ENCODE measurements around the gene LMX1A.
A peak's percentile ranks its signal among the peaks of the same experiment; 100 is the strongest.

Gene LMX1A

GRCh38 chr1:165257969-165258459 lies 98.5 kb downstream of the LMX1A start:
- peak; percentile 23 for DNase-seq

DNA sequence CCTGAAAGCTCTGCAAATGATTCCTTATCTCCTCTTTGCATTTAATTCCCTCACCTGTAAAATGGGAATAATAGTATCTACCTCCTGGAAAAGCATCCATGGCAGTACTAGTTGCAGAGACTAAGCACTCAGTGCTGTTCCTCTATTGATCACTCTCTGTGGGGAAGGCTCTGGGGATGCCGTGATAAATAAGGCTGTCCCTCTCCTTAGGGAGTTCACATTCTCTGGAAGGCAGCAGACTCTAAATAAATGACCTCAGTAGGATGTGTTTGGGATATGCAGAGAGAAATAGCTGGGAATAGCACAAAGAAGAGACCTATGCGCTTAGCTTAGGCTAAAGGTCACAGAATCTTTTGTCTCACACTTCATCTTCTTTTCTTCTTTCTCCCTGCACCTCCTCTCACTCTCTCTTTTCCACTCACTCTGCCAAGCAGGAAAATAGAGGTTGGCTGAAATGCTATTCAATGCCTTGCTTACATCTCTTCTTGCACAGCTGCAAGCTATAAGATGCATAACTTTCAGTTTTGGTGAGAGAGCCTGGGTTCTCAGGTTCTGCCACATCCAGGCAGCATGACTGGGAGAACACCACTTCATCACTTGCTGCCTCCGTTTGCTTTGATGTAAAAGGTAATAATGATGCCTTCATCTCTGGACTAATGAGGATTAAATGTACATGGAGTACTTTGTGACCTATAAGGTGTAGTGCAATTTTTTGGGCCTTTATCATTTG lies 101.5 kb downstream of the LMX1A start:
- no peak for DNase-seq

- DNase-seq, result no peak
Measured at GRCh38 chr1:165254376-165254775, 102.1 kb downstream of the LMX1A start.

- DNase-seq, result no peak
Measured at GRCh38 chr1:165253818-165254254, 102.7 kb downstream of the LMX1A start.

DNA sequence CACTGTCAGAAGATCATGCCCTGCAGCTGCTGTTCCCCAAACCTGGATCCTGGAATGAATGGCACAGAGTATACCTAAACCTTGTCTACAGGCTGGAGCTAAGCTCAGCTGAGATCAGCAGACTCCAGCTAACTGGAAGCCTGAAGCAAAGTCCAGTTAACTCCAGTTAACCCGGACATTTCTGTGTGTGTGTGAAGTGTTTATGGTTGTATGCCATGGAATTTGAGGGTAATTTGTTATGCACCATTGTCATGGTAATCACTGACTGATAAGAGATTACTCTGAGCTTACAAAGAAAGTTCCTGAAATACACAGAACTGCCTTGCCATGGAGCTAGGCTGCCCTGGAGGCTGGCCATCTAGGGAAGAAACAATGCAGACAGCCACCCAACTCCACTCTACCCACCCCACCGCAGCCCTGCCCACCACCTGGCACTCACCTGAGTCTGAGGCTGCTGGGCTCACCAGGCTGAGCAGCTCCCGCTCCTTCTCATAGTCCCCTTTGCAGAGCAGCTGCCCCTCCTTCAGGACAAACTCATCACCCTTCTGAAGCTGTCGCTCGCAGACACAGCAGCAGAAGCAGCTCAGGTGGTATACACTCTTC lies 107.4 kb downstream of the LMX1A start:
- no peak for DNase-seq

DNA sequence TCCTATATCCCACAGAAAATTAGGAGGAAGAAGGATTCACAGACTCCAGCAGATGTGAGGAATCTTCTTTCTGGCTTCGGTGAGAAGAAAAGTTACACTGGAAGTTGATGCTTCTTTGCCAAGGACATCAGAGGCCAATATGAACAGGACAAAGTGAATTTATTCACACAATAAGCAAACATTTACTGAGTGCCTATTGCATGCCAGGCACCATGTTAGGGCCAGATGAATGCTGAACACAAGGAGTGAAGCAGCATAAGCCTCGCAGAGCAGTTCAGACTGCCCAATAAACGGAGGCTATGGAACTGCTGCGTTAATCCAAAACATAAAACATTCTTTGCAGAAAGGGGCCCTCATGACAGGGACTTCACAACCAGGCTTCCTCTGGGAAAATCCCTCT lies 114.6 kb downstream of the LMX1A start:
- DNase-seq, result no peak

DNA sequence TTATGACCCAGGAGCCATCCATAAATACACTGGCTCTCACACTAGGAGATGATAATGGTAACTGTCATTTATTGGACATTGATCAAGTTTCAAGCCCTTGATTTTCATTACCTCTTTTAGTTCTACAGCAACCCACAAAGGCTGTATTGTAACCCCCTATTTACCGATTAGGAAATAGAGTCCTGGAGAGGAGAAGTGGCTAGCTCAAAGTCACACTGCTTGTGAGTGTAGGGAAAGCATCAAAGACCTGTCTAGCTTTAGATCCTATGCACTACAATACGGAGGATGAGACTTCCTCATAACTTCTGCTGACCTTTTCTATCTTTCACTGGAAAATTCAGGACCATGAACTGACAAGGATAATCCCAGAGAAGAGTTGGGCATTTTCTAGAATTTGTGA lies 115.2 kb downstream of the LMX1A start:
- DNase-seq, result no peak

DNA sequence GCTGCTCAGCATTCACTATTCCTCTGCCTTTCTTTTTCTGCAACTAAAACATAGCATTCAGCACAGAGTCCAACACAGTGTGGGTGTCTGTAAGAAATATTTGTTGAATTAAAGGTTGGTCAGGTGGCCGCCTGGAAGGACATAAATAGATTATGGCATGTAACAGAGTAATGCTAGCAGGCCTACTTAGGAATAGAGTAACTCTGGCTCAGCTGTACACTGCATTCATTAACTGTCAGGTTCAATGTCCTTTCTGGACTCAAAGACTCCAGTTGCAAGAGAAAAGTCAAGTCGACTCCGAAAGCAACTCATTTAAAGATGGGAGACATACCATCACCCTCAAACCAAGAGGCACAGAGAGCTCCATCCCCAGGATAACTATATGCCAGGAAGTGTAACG lies 116.0 kb downstream of the LMX1A start:
- no peak for DNase-seq

GRCh38 chr1:165239873-165240272 lies 116.6 kb downstream of the LMX1A start:
- DNase-seq, result no peak

GRCh38 chr1:165235777-165236291 lies 120.7 kb downstream of the LMX1A start:
- no peak for DNase-seq

GRCh38 chr1:165235155-165235776 lies 121.2 kb downstream of the LMX1A start:
- DNase-seq, result no peak

- DNase-seq, result no peak
Measured at GRCh38 chr1:165234149-165234548, 122.4 kb downstream of the LMX1A start.

GRCh38 chr1:165228676-165229075 lies 127.8 kb downstream of the LMX1A start:
- DNase-seq, result no peak

- DNase-seq, result no peak
Measured at GRCh38 chr1:165228111-165228655, 128.3 kb downstream of the LMX1A start.

- DNase-seq, result no peak
Measured at GRCh38 chr1:165226326-165226725, 130.2 kb downstream of the LMX1A start.

GRCh38 chr1:165225650-165226049 lies 130.9 kb downstream of the LMX1A start:
- no peak for DNase-seq

DNA sequence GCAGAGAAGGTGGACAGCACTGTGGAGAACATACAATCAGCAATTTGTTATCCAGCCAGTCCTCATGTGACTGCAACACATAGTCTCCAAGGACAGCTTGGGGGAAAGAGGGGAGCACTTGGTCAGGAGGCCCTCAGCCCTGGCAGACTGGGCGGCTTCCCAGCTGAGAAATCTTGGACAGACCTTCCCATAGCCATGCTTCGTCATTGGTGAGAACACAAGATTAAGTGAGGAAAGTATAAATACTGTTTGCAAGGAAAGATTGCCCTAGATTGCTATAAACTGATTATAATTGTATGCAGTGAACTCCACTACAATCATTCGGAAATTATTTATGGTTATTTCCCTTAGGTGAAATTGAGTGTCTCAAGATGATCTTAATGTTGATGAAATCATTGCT lies 131.5 kb downstream of the LMX1A start:
- no peak for DNase-seq

DNA sequence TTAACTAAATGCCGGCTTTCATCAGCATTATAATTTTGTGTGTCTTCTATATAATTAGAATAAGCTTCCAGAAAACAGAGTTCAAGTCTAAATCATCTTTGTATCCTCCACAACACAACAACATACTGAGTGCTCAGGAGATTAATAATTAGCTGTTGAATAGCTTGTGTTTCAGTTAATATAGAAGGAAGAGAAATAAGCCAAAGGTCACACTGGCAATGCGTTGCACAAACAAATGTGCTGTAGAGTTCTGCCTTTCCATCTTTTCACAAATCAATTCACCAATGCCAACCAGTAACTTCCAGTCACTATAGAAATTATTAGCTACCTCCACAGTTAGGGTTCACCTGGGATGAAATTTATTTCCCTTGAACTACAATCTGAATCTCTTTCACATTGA lies 132.0 kb downstream of the LMX1A start:
- DNase-seq, result no peak

GRCh38 chr1:165222580-165222979 lies 133.9 kb downstream of the LMX1A start:
- DNase-seq, result no peak

DNA sequence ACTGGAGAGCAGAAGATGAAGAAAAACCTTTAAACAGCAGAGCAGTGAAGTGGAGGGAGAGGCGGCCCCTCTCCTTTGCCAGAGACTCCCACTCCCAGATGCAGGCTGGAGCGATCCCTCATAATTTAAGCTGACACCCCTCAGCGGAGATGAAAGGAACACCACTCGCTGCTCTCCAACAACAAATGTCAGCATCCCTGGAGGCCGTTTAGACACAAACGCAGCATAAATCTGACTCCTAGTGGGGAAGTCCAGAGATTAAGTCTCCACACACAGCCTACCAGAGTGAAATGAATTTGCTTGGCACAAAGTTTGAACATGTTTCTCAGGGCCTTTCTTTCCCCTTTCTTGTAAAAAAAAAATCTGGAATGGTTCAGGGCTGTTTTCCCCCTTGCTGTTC lies 137.8 kb downstream of the LMX1A start:
- no peak for DNase-seq

- DNase-seq, result no peak
Measured at GRCh38 chr1:165217958-165218357, 138.6 kb downstream of the LMX1A start.

DNA sequence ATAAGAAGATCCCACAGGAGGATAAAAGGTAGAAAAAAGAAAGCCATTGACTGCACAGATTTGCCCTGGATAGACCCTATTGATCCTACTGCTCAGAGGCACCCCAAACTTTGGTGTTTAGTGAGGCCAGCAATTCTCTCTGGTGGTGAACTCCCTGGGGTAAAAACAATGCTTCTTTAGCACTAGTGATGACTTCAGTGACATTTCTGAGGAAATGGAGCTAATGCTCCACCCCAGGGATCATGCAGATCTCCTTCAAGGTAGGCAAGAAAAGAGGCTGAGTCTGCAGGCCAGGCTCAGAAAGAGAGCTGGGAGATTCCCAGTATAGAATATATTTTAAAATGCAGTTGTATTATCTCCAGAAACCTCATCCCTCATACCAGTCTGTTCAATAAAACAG lies 140.3 kb downstream of the LMX1A start:
- no peak for DNase-seq

GRCh38 chr1:165215676-165216075 lies 140.8 kb downstream of the LMX1A start:
- no peak for DNase-seq

- DNase-seq, result no peak
Measured at GRCh38 chr1:165212229-165212628, 144.3 kb downstream of the LMX1A start.
